ENCODE measurements around the gene MOB3B.

MOB3B gene

DNA sequence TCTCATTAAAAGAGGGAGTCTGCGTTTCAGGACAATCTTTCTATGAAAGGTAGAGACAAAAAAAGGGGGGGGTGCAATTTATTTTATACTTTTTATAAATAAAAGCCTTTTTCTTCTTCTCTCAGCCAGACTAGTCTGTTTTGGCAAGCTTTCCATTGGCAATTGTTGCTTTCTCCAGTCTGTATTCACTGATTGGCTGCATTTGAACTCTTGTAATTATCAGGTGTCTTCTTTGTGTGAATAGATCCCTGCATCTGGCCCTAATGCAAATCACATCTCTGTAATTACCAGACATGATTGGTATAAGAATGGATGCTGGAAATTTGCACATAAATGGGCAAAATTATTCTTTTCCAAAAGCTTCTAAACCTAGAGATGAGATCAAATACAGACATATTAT is 225.1 kb downstream of the MOB3B start:
- H3K27ac ChIP-seq = no peak overlapping the region
- TF ChIP-seq, protein P1, sequence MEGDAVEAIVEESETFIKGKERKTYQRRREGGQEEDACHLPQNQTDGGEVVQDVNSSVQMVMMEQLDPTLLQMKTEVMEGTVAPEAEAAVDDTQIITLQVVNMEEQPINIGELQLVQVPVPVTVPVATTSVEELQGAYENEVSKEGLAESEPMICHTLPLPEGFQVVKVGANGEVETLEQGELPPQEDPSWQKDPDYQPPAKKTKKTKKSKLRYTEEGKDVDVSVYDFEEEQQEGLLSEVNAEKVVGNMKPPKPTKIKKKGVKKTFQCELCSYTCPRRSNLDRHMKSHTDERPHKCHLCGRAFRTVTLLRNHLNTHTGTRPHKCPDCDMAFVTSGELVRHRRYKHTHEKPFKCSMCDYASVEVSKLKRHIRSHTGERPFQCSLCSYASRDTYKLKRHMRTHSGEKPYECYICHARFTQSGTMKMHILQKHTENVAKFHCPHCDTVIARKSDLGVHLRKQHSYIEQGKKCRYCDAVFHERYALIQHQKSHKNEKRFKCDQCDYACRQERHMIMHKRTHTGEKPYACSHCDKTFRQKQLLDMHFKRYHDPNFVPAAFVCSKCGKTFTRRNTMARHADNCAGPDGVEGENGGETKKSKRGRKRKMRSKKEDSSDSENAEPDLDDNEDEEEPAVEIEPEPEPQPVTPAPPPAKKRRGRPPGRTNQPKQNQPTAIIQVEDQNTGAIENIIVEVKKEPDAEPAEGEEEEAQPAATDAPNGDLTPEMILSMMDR (conservative IDR thresholded peaks at IDR 0.05) = no peak

DNA sequence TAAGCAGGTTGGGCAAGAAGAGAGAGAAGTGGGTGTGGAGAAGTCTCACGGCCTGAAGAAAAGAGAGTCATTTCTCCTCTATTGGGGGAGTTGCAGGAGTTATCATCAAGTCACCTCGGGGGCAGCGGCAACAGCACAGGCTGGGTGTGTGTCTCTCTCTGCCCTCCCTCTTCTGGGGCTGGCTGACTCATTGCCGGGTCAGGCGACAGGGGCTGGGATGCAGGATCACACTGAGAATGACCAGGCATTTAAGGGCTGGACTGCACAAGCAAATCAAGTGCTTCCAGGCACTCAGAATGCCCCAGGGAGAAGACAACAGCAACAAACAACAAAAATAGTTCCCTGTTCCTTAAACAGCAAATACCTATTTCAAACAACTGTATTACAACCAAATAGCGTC is 226.4 kb downstream of the MOB3B start:
- TF ChIP-seq, protein P1 (conservative IDR thresholded peaks at IDR 0.05) = no peak
- H3K27ac ChIP-seq = no peak overlapping the region

DNA sequence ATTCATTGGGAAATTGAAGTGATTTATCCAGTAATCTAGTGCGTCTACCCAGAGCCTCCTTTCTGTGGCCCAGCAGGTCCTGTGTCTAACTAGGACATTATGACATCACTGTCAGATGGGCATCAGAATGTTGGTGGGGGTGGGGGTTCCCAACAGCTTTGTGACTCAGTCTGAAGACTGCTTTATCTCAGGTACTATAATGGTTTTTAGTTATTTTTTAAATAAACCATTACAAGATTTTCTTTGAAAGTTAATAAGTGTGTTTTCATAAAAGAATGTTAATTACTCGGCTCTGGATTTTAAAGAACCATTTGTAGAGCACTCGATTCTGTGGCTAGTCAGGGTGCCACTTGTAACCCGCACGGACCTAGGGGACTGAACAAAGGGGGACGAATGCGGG is 232.6 kb downstream of the MOB3B start, which contains the start of gene EQTN:
TSS of gene EQTN (minus strand) at position 101 of the 400 bp plus-strand sequence. CDS start at position 6, 95 bp downstream.
- TF ChIP-seq, protein P1 (conservative IDR thresholded peaks at IDR 0.05) = no peak
- no peak within 1 kb of the TSS for H3K27ac ChIP-seq

DNA sequence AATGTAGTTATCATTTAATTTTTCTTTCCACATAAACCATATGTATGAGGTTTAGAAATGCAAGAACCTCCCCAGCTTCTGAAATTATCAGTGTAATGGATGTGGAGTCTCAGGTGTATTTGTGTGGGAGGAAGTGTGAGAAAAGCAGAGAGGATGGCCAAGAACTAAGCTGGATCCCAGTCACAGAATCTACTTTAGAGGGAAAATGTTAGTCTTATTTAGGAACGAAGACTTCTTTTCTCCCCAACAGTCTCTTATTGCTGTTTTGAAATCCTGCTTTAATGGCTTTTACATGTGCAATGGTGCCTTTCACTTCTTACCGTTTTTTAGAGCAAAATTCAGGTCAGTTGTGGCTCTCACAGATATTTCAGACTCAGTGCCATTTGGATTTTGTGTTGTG is 235.6 kb downstream of the MOB3B start:
- no peak overlapping the region for H3K27ac ChIP-seq
- TF ChIP-seq, protein P1 (conservative IDR thresholded peaks at IDR 0.05) = no peak

DNA sequence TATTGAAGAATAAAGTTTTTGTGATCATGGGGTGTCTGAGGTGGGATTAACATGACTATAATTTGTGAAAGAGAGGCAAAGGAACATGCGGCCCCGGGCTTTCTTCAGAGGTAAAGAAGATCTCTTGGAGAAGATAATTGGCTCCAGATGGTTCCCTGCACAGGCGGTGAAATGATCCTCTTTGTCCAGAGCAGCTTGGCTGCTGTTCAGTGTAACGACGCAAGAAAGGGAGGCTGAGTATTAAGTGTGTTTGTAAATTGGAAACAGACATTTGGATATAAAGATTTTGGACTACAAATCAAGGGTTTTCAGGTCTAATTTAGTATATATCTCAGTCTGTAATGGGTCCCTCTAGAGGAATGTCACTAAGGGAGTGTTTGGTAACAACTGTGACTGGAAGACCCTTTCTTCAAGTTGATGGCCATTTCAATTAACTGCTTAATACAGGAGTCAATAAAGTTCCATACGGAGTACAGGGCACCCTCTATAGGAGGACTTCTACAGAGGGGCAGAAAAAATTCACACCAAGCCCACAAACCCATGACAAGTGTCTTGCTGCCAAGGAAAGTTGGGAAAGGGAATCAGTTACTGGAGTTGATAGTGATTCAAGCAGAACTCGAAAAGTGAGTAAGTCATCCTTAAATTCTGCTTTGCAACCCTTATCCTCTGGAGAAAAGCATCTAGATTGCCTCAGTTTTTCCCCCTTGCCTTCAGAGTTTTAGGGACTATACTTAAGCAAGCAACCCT is 236.8 kb downstream of the MOB3B start:
- H3K27ac ChIP-seq = no peak overlapping the region
- TF ChIP-seq, protein P1 (conservative IDR thresholded peaks at IDR 0.05) = no peak

DNA sequence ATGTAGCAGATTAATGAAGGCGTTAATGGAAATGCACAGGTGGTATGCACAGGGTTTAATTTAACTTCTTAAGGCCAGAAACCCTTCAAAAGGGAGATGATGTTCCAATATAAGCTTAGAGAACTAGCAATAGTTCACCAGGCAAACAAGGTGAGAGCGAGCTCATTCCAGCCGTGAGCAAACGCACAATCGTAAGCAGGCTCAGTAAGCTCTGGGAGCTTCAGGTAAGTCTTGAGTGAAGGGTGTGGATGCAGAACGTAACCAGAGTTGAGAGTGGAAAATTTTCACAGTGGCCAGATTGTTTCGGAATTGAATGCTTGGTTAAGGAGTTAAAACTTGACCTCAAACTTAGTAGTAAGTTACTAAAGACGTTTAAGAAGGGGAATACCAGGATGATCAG is 238.3 kb downstream of the MOB3B start:
- TF ChIP-seq, protein P1 (conservative IDR thresholded peaks at IDR 0.05) = no peak
- no peak overlapping the region for H3K27ac ChIP-seq

DNA sequence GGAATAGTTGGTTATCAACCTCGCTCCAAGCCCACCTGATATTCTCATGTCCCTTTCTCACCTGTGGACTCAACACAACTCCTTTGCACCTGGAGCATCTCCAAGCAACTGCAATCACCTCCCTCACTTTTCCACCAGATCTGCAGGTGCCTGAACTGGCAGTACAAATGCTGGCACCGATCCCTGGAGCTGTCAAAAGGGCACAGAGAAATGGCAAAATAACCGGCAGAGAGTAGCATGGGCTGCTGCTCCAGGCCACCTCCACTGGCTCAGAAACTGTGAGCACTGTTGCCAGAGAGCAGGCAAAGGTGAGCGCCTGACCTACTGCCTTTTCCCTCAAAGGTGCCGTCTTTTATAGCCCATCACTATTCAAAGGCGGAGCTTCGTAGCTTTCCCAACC is 247.3 kb downstream of the MOB3B start:
- TF ChIP-seq, protein P1 (conservative IDR thresholded peaks at IDR 0.05) = no peak
- no peak overlapping the region for H3K27ac ChIP-seq
